Endothelial cell (in vitro differentiated cells): ENCODE results near the gene CUL7. TPM values are rescaled to one million over a fixed set of nuclear protein-coding genes. Genes with fewer than 3 reads are reported as not detected.

Experiments used
- DNase-seq: peaks from one replicate; pipeline ENCODE4 v3.0.0; 2021; ENCODE audit warnings: low spot score
- H3K27ac Mint-ChIP-seq: one replicate; pipeline ENCODE4 v1.8.0; 2021; ENCODE audit warnings: mixed read lengths, inconsistent platforms; ENCODE audit not compliant: unreplicated experiment
- H3K27me3 Mint-ChIP-seq: one replicate; pipeline ENCODE4 v1.8.0; 2021; ENCODE audit warnings: mild to moderate bottlenecking, moderate library complexity, mixed read lengths, inconsistent platforms; ENCODE audit not compliant: unreplicated experiment
- H3K36me3 Mint-ChIP-seq: one replicate; pipeline ENCODE4 v1.8.0; 2021; ENCODE audit warnings: mild to moderate bottlenecking, low read depth, mixed read lengths, inconsistent platforms; ENCODE audit not compliant: unreplicated experiment
- H3K4me1 Mint-ChIP-seq: one replicate; pipeline ENCODE4 v1.8.0; 2021; ENCODE audit warnings: mild to moderate bottlenecking, mixed read lengths, inconsistent platforms; ENCODE audit not compliant: unreplicated experiment
- H3K4me3 Mint-ChIP-seq: one replicate; pipeline ENCODE4 v1.8.0; 2021; ENCODE audit warnings: mild to moderate bottlenecking, mixed read lengths, inconsistent platforms; ENCODE audit not compliant: unreplicated experiment
- H3K9me3 Mint-ChIP-seq: one replicate; pipeline ENCODE4 v1.8.0; 2021; ENCODE audit warnings: mixed read lengths, inconsistent platforms; ENCODE audit not compliant: unreplicated experiment
- total RNA-seq: library from RNA; stranded (reverse); fragmentation: NEBNext Ultra II Directional; extraction: Animal tissue kit (Norgen Biotek cat#: 25700); gene quantifications from one replicate; pipeline ENCODE4 v1.2.1, GENCODE V29; 2021; ENCODE audit not compliant: unreplicated experiment
- TF ChIP-seq, protein P1 (sequence below): fragments of 200-600 bp; sonication (generic); IDR thresholded peaks from one replicate; pipeline ENCODE4 v1.5.0; 2021; ENCODE audit warnings: antibody characterized with exemption; ENCODE audit not compliant: unreplicated experiment

The CUL7 gene
- total RNA-seq, 1 donor from 2014 or later, result 42.2 TPM

DNA sequence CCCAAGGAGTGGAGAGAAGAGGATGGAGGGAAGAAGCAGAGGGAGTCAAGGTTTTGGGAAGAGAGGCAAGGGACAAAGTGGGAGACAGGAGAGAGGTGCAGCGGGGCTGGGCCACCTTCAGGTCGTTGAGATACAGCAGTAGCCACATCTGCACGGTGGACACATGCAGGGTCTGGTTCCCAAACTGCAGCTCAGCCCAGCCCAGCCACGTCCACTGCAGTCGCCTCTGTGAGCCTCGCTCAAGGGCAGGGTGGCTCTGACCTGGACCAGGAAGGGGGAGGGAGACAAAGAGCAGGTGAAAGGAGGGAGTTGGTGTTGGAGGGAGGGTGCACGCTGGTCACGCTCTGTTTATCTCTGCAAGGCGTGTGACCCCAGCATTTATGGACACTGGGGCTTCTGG, 14.9 kb downstream of the CUL7 start:
- H3K4me1 Mint-ChIP-seq, result no peaks in the 10 kb centered on the region
- TF ChIP-seq, protein P1, sequence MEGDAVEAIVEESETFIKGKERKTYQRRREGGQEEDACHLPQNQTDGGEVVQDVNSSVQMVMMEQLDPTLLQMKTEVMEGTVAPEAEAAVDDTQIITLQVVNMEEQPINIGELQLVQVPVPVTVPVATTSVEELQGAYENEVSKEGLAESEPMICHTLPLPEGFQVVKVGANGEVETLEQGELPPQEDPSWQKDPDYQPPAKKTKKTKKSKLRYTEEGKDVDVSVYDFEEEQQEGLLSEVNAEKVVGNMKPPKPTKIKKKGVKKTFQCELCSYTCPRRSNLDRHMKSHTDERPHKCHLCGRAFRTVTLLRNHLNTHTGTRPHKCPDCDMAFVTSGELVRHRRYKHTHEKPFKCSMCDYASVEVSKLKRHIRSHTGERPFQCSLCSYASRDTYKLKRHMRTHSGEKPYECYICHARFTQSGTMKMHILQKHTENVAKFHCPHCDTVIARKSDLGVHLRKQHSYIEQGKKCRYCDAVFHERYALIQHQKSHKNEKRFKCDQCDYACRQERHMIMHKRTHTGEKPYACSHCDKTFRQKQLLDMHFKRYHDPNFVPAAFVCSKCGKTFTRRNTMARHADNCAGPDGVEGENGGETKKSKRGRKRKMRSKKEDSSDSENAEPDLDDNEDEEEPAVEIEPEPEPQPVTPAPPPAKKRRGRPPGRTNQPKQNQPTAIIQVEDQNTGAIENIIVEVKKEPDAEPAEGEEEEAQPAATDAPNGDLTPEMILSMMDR, result no peak
- peaks cover 38% of the 10 kb centered on the region for H3K36me3 Mint-ChIP-seq
- peaks cover 5% of the 10 kb centered on the region for H3K27me3 Mint-ChIP-seq
- peak overlapping the region; percentile 36 for H3K27ac Mint-ChIP-seq
- H3K4me3 Mint-ChIP-seq, result no peak overlapping the region
- DNase-seq, result no peak
- H3K9me3 Mint-ChIP-seq, result no peaks in the 10 kb centered on the region

DNA sequence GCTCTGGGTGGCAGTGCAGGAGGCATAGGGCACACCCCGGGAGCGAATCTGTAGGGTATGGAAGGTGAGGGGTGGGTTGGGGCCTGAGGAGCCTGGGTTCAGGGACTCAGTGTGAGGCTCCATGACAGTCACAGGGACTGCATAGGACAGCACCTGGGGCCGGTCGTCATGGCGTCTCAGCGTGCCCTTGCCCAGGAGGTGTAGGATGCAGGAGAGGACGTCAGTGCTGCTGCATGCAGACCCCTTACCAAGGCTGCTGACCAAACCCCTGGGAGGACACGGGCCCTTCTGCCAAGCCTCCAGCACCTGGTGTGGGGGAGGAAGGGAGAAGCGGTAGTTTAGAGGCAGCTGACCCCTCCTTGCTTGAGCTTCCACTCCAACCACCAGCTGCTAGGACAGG, 15.9 kb downstream of the CUL7 start:
- Mint-ChIP-seq H3K36me3 (peaks cover 39% of the 10 kb centered on the region), H3K27me3 (peaks cover 4% of the 10 kb centered on the region), H3K27ac (no peak overlapping the region), H3K9me3 (no peaks in the 10 kb centered on the region), H3K4me1 (no peaks in the 10 kb centered on the region), H3K4me3 (peak overlapping the region; percentile 47)
- TF ChIP-seq, protein P1, result no peak
- no peak for DNase-seq

DNA sequence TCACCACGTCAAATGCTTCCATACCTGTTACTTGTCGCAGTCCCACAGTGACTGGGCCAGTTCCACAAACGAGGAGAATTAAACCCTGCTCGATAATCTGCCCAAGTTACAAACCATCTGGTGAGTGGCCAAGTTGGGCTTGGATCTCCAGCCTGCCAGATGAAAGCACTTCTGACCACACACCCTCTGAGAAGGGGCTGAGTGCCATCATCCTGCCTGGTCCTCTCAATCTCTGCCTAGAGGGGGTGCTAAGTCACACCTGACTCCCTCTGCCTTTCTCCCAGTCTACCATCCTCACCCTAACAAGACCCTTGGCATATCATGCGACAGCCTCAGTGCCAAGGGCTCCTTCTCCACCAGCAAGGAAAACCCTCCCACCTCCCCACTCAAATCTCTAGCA, 16.5 kb downstream of the CUL7 start:
- peak overlapping the region; percentile 47 for H3K4me3 Mint-ChIP-seq
- no peaks in the 10 kb centered on the region for H3K4me1 Mint-ChIP-seq
- TF ChIP-seq, protein P1, result no peak
- H3K9me3 Mint-ChIP-seq, result no peaks in the 10 kb centered on the region
- DNase-seq, result no peak
- peak overlapping the region; percentile 31 for H3K27ac Mint-ChIP-seq
- H3K36me3 Mint-ChIP-seq, result peaks cover 35% of the 10 kb centered on the region
- H3K27me3 Mint-ChIP-seq, result peaks cover 1% of the 10 kb centered on the region

DNA sequence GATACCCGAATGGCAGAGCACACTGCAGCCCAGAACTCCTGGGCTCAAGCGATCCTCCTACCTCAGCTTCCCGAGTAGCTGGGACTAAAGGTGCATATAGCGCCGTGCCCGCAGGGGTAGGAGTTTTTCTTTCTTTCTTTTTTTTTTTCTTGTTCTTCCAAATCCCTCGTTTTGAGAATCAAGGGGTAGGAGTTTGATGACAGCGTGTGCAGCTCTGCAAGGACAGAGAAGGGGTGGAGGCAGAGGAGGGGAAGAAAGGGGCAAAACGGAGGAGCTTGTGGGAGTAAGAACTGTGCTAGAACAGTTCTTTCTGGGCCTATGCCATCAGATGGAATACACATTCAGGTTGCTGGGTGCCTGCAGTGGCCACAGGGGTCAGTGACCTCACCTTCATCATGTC, 16.9 kb downstream of the CUL7 start:
- no peak for DNase-seq
- no peak overlapping the region for H3K27ac Mint-ChIP-seq
- peaks cover 35% of the 10 kb centered on the region for H3K36me3 Mint-ChIP-seq
- no peaks in the 10 kb centered on the region for H3K4me1 Mint-ChIP-seq
- H3K27me3 Mint-ChIP-seq, result no peaks in the 10 kb centered on the region
- TF ChIP-seq, protein P1, result no peak
- no peak overlapping the region for H3K4me3 Mint-ChIP-seq
- H3K9me3 Mint-ChIP-seq, result no peaks in the 10 kb centered on the region

DNA sequence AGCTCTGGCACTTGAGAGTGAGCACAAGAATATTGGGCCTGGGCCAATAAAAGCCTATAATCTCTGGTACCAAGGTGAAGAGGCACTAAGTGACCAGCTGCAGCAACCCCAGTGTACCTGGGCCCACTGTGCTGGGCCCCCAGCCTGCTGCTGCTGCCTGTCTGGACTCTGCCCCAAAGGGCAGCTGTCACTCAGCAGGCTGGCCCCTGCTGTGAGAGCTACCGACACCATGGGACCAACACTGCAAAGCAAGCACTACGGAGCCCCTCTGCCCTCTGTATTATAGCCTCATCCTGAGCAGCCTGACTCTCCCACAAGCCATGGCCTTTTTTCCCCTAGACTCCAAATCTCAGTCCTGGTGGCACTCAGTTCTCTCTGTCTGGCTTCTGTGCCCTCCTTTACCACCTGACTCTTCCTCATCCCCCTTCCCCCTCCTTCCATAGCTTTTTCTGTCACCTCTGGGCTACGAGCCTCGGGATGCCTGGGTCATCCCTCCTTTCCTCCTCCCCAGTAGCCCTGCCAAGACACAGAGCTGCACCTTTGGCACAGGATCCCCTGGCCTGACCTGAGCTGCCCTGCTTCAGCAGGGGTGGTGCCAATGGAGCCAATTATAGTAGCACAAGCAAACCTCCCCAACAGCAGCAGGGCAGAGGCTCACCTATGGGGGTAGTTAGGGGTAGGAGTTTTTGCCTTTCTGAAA, 18.0 kb downstream of the CUL7 start:
- H3K27ac Mint-ChIP-seq, result no peak overlapping the region
- DNase-seq, result no peak
- no peak overlapping the region for H3K4me3 Mint-ChIP-seq
- no peaks in the 10 kb centered on the region for H3K9me3 Mint-ChIP-seq
- no peaks in the 10 kb centered on the region for H3K27me3 Mint-ChIP-seq
- TF ChIP-seq, protein P1, result no peak
- peaks cover 29% of the 10 kb centered on the region for H3K36me3 Mint-ChIP-seq
- no peaks in the 10 kb centered on the region for H3K4me1 Mint-ChIP-seq
